Measurements from ENCODE around the gene B4GALT7.

B4GALT7 gene

GRCh38 chr5:177604656-177605055 lies 4.7 kb downstream of the B4GALT7 start:
- no peaks in the 10 kb centered on the region for H3K27me3 ChIP-seq (replicated peaks; ENCODE audit: control insufficient read depth, insufficient read depth, low read length)
- peaks cover 23% of the 10 kb centered on the region for H3K36me3 ChIP-seq (ENCODE audit: control insufficient read depth, insufficient read depth, low read length)
- no peak for DNase-seq (ENCODE audit: extremely low read depth, insufficient read length)
- no peak for TF ChIP-seq CTCF (IDR thresholded peaks at IDR 0.05; ENCODE audit: insufficient read depth, low read length, poor library complexity, severe bottlenecking)
- H3K4me3 ChIP-seq (replicated peaks; ENCODE audit: low read depth, low read length) = no peak overlapping the region

GRCh38 chr5:177605078-177605477 lies 5.1 kb downstream of the B4GALT7 start:
- no peak for TF ChIP-seq CTCF (IDR thresholded peaks at IDR 0.05; ENCODE audit: insufficient read depth, low read length, poor library complexity, severe bottlenecking)
- DNase-seq (ENCODE audit: extremely low read depth, insufficient read length) = no peak
- Histone ChIP-seq H3K27me3 (replicated peaks; ENCODE audit: control insufficient read depth, insufficient read depth, low read length) (no peaks in the 10 kb centered on the region), H3K36me3 (ENCODE audit: control insufficient read depth, insufficient read depth, low read length) (peaks cover 24% of the 10 kb centered on the region), H3K4me3 (replicated peaks; ENCODE audit: low read depth, low read length) (no peak overlapping the region)

- Histone ChIP-seq H3K4me3 (replicated peaks; ENCODE audit: low read depth, low read length) (no peak overlapping the region), H3K36me3 (ENCODE audit: control insufficient read depth, insufficient read depth, low read length) (peaks cover 28% of the 10 kb centered on the region), H3K27me3 (replicated peaks; ENCODE audit: control insufficient read depth, insufficient read depth, low read length) (no peaks in the 10 kb centered on the region)
- DNase-seq (ENCODE audit: extremely low read depth, insufficient read length) = no peak
- TF ChIP-seq CTCF (IDR thresholded peaks at IDR 0.05; ENCODE audit: insufficient read depth, low read length, poor library complexity, severe bottlenecking) = no peak
These were observed 5.7 kb downstream of the B4GALT7 start for GRCh38 chr5:177605667-177606066.

- TF ChIP-seq CTCF (IDR thresholded peaks at IDR 0.05; ENCODE audit: insufficient read depth, low read length, poor library complexity, severe bottlenecking) = no peak
- no peaks in the 10 kb centered on the region for H3K27me3 ChIP-seq (replicated peaks; ENCODE audit: control insufficient read depth, insufficient read depth, low read length)
- H3K4me3 ChIP-seq (replicated peaks; ENCODE audit: low read depth, low read length) = no peak overlapping the region
- no peak for DNase-seq (ENCODE audit: extremely low read depth, insufficient read length)
- H3K36me3 ChIP-seq (ENCODE audit: control insufficient read depth, insufficient read depth, low read length) = peaks cover 31% of the 10 kb centered on the region
These were observed 6.4 kb downstream of the B4GALT7 start for GRCh38 chr5:177606071-177607051.

GRCh38 chr5:177607115-177607451 lies 7.2 kb downstream of the B4GALT7 start:
- Histone ChIP-seq H3K27me3 (replicated peaks; ENCODE audit: control insufficient read depth, insufficient read depth, low read length) (no peaks in the 10 kb centered on the region), H3K36me3 (ENCODE audit: control insufficient read depth, insufficient read depth, low read length) (peaks cover 31% of the 10 kb centered on the region), H3K4me3 (replicated peaks; ENCODE audit: low read depth, low read length) (no peak overlapping the region)
- no peak for TF ChIP-seq CTCF (IDR thresholded peaks at IDR 0.05; ENCODE audit: insufficient read depth, low read length, poor library complexity, severe bottlenecking)
- no peak for DNase-seq (ENCODE audit: extremely low read depth, insufficient read length)

Measured in GM06990 (cell line).